ENCODE results near the gene ARHGEF18.

The ARHGEF18 gene

GRCh38 chr19:7386308-7386707, 37.6 kb downstream of the ARHGEF18 start:
- no peak overlapping the region for H3K4me2 ChIP-seq (ENCODE audit: low read length)
- no peaks in the 10 kb centered on the region for H4K20me1 ChIP-seq (ENCODE audit: control insufficient read depth, insufficient read depth, low read depth, low read length)
- H3K4me1 ChIP-seq (ENCODE audit: control insufficient read depth, low read length): no peaks in the 10 kb centered on the region
- H3K9me2 ChIP-seq (replicated peaks; ENCODE audit: control insufficient read depth, low read length): no peaks in the 10 kb centered on the region
- peaks cover 25% of the 10 kb centered on the region for H3K79me2 ChIP-seq (ENCODE audit: control insufficient read depth, low read length)
- no peaks in the 10 kb centered on the region for H3K27me3 ChIP-seq (ENCODE audit: control insufficient read depth, low read length)
- peaks cover 72% of the 10 kb centered on the region for H3K36me3 ChIP-seq (ENCODE audit: control insufficient read depth, low read length)
- peaks cover 16% of the 10 kb centered on the region; the same call in 1 of the 2 replicates for H3F3A ChIP-seq (ENCODE audit: control insufficient read depth, insufficient read depth)
- H3K9me3 ChIP-seq (ENCODE audit: control insufficient read depth, insufficient read depth, low read length): no peaks in the 10 kb centered on the region
- H3K27ac ChIP-seq (ENCODE audit: low read depth, low read length): no peak overlapping the region
- TF ChIP-seq EZH2phosphoT487 (IDR thresholded peaks at IDR 0.05; ENCODE audit: borderline replicate concordance, low read length) (no peak), CTCF (IDR thresholded peaks at IDR 0.05; ENCODE audit: low read depth, low read length, poor library complexity, severe bottlenecking) (no peak)
- no peak overlapping the region for H3K4me3 ChIP-seq (ENCODE audit: low read length)

GRCh38 chr19:7386769-7387168, 38.0 kb downstream of the ARHGEF18 start:
- H3K79me2 ChIP-seq (ENCODE audit: control insufficient read depth, low read length): peaks cover 25% of the 10 kb centered on the region
- H3K9me2 ChIP-seq (replicated peaks; ENCODE audit: control insufficient read depth, low read length): no peaks in the 10 kb centered on the region
- H3K4me1 ChIP-seq (ENCODE audit: control insufficient read depth, low read length): no peaks in the 10 kb centered on the region
- H3K36me3 ChIP-seq (ENCODE audit: control insufficient read depth, low read length): peaks cover 75% of the 10 kb centered on the region
- H3K4me2 ChIP-seq (ENCODE audit: low read length): no peak overlapping the region
- peaks cover 16% of the 10 kb centered on the region; the same call in 1 of the 2 replicates for H3F3A ChIP-seq (ENCODE audit: control insufficient read depth, insufficient read depth)
- H3K27me3 ChIP-seq (ENCODE audit: control insufficient read depth, low read length): no peaks in the 10 kb centered on the region
- H3K9me3 ChIP-seq (ENCODE audit: control insufficient read depth, insufficient read depth, low read length): no peaks in the 10 kb centered on the region
- H4K20me1 ChIP-seq (ENCODE audit: control insufficient read depth, insufficient read depth, low read depth, low read length): no peaks in the 10 kb centered on the region
- no peak overlapping the region for H3K4me3 ChIP-seq (ENCODE audit: low read length)
- TF ChIP-seq EZH2phosphoT487 (IDR thresholded peaks at IDR 0.05; ENCODE audit: borderline replicate concordance, low read length) (no peak), CTCF (IDR thresholded peaks at IDR 0.05; ENCODE audit: low read depth, low read length, poor library complexity, severe bottlenecking) (no peak)
- H3K27ac ChIP-seq (ENCODE audit: low read depth, low read length): no peak overlapping the region

- H3K9me2 ChIP-seq (replicated peaks; ENCODE audit: control insufficient read depth, low read length): no peaks in the 10 kb centered on the region
- TF ChIP-seq EZH2phosphoT487 (IDR thresholded peaks at IDR 0.05; ENCODE audit: borderline replicate concordance, low read length) (no peak), CTCF (IDR thresholded peaks at IDR 0.05; ENCODE audit: low read depth, low read length, poor library complexity, severe bottlenecking) (no peak)
- H3K4me1 ChIP-seq (ENCODE audit: control insufficient read depth, low read length): peaks cover 17% of the 10 kb centered on the region
- no peaks in the 10 kb centered on the region for H3K27me3 ChIP-seq (ENCODE audit: control insufficient read depth, low read length)
- peaks cover 12% of the 10 kb centered on the region for H4K20me1 ChIP-seq (ENCODE audit: control insufficient read depth, insufficient read depth, low read depth, low read length)
- peaks cover 31% of the 10 kb centered on the region for H3F3A ChIP-seq (ENCODE audit: control insufficient read depth, insufficient read depth)
- no peak overlapping the region for H3K4me3 ChIP-seq (ENCODE audit: low read length)
- H3K27ac ChIP-seq (ENCODE audit: low read depth, low read length): no peak overlapping the region
- H3K4me2 ChIP-seq (ENCODE audit: low read length): no peak overlapping the region
- peaks cover 23% of the 10 kb centered on the region for H3K79me2 ChIP-seq (ENCODE audit: control insufficient read depth, low read length)
- peaks cover 51% of the 10 kb centered on the region for H3K36me3 ChIP-seq (ENCODE audit: control insufficient read depth, low read length)
- no peaks in the 10 kb centered on the region for H3K9me3 ChIP-seq (ENCODE audit: control insufficient read depth, insufficient read depth, low read length)
These were observed 42.5 kb downstream of the ARHGEF18 start for GRCh38 chr19:7391218-7391670.
